ENCODE data around the gene ZNF358. TPM values are rescaled to one million over a fixed set of nuclear protein-coding genes. Genes with fewer than 3 reads are reported as not detected.

Gene ZNF358
- total and polyA plus RNA-seq, 2 of the 13 experiments (the other 11 are each of a cell fraction or from before 2014, with no cell fraction given): 9.1 to 37.0 TPM

GRCh38 chr19:7535047-7535997 is 19.4 kb downstream of the ZNF358 start, which contains the start of gene PNPLA6 (continued):
- TF ChIP-seq ZNF564 (CRISPR knock-in tag; IDR thresholded peaks at IDR 0.05): no peak
- no peak for TF ChIP-seq MTF1 (CRISPR knock-in tag; IDR thresholded peaks at IDR 0.05)
- TF ChIP-seq, protein P1, sequence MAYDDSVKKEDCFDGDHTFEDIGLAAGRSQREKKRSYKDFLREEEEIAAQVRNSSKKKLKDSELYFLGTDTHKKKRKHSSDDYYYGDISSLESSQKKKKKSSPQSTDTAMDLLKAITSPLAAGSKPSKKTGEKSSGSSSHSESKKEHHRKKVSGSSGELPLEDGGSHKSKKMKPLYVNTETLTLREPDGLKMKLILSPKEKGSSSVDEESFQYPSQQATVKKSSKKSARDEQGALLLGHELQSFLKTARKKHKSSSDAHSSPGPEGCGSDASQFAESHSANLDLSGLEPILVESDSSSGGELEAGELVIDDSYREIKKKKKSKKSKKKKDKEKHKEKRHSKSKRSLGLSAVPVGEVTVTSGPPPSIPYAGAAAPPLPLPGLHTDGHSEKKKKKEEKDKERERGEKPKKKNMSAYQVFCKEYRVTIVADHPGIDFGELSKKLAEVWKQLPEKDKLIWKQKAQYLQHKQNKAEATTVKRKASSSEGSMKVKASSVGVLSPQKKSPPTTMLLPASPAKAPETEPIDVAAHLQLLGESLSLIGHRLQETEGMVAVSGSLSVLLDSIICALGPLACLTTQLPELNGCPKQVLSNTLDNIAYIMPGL (CRISPR knock-in tag; IDR thresholded peaks at IDR 0.05; ENCODE audit: borderline replicate concordance in 1 of 2, low read depth in 1 of 2): peak in 1 of 2 experiments; percentile 74; a peak in 2 of 4 replicates
- TF ChIP-seq CHD4 (IDR thresholded peaks at IDR 0.05; ENCODE audit: borderline replicate concordance, low read length): 0 out of 2 replicates have a peak, but pooled peaks have one; percentile 50
- 0 out of 2 replicates have a peak, but pooled peaks have one; percentile 61 for TF ChIP-seq BRCA1 (CRISPR knock-in tag; IDR thresholded peaks at IDR 0.05)
- no peak for TF ChIP-seq ZFP37 (CRISPR knock-in tag; IDR thresholded peaks at IDR 0.05; ENCODE audit: borderline replicate concordance)
- TF ChIP-seq, protein P2, sequence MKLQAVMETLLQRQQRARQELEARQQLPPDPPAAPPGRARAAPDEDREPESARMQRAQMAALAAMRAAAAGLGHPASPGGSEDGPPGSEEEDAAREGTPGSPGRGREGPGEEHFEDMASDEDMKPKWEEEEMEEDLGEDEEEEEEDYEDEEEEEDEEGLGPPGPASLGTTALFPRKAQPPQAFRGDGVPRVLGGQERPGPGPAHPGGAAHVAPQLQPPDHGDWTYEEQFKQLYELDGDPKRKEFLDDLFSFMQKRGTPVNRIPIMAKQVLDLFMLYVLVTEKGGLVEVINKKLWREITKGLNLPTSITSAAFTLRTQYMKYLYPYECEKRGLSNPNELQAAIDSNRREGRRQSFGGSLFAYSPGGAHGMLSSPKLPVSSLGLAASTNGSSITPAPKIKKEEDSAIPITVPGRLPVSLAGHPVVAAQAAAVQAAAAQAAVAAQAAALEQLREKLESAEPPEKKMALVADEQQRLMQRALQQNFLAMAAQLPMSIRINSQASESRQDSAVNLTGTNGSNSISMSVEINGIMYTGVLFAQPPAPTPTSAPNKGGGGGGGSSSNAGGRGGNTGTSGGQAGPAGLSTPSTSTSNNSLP (IDR thresholded peaks at IDR 0.05; ENCODE audit: low read depth, low read length): no peak
- TF ChIP-seq ZNF30 (CRISPR knock-in tag; IDR thresholded peaks at IDR 0.05): 0 out of 2 replicates have a peak, but pooled peaks have one; percentile 15
- TF ChIP-seq MIER2 (CRISPR knock-in tag; IDR thresholded peaks at IDR 0.05): peak; percentile 65; the same call in 1 of the 2 replicates
- no peak for TF ChIP-seq MAFF (IDR thresholded peaks at IDR 0.05; ENCODE audit: low read depth, low read length)
- peak; percentile 81 for TF ChIP-seq YEATS4 (CRISPR knock-in tag; IDR thresholded peaks at IDR 0.05; ENCODE audit: borderline replicate concordance)
- TF ChIP-seq PRMT3 (CRISPR knock-in tag; IDR thresholded peaks at IDR 0.05; ENCODE audit: borderline replicate concordance, low read depth): no peak
- TF ChIP-seq ZNF383 (CRISPR knock-in tag; IDR thresholded peaks at IDR 0.05; ENCODE audit: borderline replicate concordance): peak; percentile 39; the same call in 1 of the 2 replicates
- no peak for TF ChIP-seq ZNF577 (CRISPR knock-in tag; IDR thresholded peaks at IDR 0.05; ENCODE audit: borderline replicate concordance, low read depth)
- TF ChIP-seq, protein P3, sequence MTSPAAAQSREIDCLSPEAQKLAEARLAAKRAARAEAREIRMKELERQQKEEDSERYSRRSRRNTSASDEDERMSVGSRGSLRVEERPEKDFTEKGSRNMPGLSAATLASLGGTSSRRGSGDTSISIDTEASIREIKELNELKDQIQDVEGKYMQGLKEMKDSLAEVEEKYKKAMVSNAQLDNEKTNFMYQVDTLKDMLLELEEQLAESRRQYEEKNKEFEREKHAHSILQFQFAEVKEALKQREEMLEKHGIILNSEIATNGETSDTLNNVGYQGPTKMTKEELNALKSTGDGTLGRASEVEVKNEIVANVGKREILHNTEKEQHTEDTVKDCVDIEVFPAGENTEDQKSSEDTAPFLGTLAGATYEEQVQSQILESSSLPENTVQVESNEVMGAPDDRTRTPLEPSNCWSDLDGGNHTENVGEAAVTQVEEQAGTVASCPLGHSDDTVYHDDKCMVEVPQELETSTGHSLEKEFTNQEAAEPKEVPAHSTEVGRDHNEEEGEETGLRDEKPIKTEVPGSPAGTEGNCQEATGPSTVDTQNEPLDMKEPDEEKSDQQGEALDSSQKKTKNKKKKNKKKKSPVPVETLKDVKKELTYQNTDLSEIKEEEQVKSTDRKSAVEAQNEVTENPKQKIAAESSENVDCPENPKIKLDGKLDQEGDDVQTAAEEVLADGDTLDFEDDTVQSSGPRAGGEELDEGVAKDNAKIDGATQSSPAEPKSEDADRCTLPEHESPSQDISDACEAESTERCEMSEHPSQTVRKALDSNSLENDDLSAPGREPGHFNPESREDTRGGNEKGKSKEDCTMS (CRISPR knock-in tag; conservative IDR thresholded peaks at IDR 0.05): no peak
- TF ChIP-seq ZNF251 (CRISPR knock-in tag; IDR thresholded peaks at IDR 0.05): peak; percentile 87; the same call in 1 of the 2 replicates
- TF ChIP-seq ATF7 (IDR thresholded peaks at IDR 0.05): no peak
- peak; percentile 48; the same call in 1 of the 2 replicates for TF ChIP-seq ATF7 (CRISPR knock-in tag; IDR thresholded peaks at IDR 0.05)
- TF ChIP-seq, protein P4, sequence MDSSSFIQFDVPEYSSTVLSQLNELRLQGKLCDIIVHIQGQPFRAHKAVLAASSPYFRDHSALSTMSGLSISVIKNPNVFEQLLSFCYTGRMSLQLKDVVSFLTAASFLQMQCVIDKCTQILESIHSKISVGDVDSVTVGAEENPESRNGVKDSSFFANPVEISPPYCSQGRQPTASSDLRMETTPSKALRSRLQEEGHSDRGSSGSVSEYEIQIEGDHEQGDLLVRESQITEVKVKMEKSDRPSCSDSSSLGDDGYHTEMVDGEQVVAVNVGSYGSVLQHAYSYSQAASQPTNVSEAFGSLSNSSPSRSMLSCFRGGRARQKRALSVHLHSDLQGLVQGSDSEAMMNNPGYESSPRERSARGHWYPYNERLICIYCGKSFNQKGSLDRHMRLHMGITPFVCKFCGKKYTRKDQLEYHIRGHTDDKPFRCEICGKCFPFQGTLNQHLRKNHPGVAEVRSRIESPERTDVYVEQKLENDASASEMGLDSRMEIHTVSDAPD (CRISPR knock-in tag; IDR thresholded peaks at IDR 0.05): no peak
- peak; percentile 91 for TF ChIP-seq ERF (CRISPR knock-in tag; IDR thresholded peaks at IDR 0.05)
- no peak for TF ChIP-seq THYN1 (CRISPR knock-in tag; IDR thresholded peaks at IDR 0.05; ENCODE audit: borderline replicate concordance, low read depth)

Measured in HepG2 (cell line).